Measurements from ENCODE around the gene PPP1R13B.

DNA sequence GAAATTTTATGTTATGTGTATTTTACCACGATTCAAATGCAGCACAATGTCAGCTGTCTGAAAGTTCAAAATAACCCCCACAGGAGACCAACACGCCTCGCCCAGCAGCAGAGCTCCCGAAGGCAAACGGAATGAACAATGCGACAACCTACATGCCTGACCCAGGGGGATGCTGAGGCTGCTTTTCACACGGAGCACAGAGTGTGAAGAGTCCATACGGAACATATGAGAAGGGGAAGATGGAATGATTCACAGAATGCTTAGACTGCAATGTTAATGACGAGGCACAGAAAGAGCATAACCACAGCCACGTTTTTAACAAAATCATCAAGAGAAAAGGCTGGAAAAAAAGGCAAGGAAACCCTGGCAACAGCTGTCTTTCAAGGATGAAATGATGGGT lies 109.2 kb downstream of the PPP1R13B start:
- TF ChIP-seq CTCF (IDR thresholded peaks at IDR 0.05) (no peak), POLR2A (IDR thresholded peaks at IDR 0.05) (no peak)

Data from esophagus squamous epithelium (tissue), 4 donors.